ENCODE measurements around the gene TBL2. TPM values are rescaled to one million over a fixed set of nuclear protein-coding genes. Genes with fewer than 3 reads are reported as not detected.

TBL2 gene
- total and polyA plus RNA-seq, 2 of the 4 experiments (the other 2 are of a cell fraction) = 72.6 to 94.1 TPM

GRCh38 chr7:73541722-73542121 lies 36.7 kb downstream of the TBL2 start:
- H2AFZ ChIP-seq (replicated peaks; ENCODE audit: low read length, poor library complexity) = no peak overlapping the region
- no peak overlapping the region for H4K91ac ChIP-seq (ENCODE audit: insufficient read depth, low read depth, low read length)
- no peak overlapping the region for H2BK120ac ChIP-seq (ENCODE audit: low read depth, low read length)
- DNase-seq = no peak
- H3K79me1 ChIP-seq (ENCODE audit: low read depth in 1 of 2, low read length in 2 of 2) = peaks cover 48 to 70% of the 10 kb centered on the region in 2 experiments
- ChIA-PET POLR2A (ENCODE audit: unreplicated experiment) (no interaction called here), CTCF (no interaction called here)
- peaks cover 8% of the 10 kb centered on the region; the same call in 1 of the 2 replicates for H3K9me1 ChIP-seq (ENCODE audit: insufficient read depth, low read length)
- dilution Hi-C loops (cut with HindIII; ENCODE audit: low sequenced_read_pairs, unreplicated experiment) = no loop called here
- H2BK5ac ChIP-seq (ENCODE audit: low read depth, low read length, poor library complexity, severe bottlenecking) = no peak overlapping the region
- H3K9ac ChIP-seq (ENCODE audit: low read depth, low read length) = no peak overlapping the region
- H4K8ac ChIP-seq (ENCODE audit: low read depth in 2 of 2, low read length in 2 of 2) = no peak overlapping the region
- intact Hi-C loops (cut with micrococcal nuclease) = no loop called here
- ATAC-seq (ENCODE audit: low read depth) = no peak
- H2BK15ac ChIP-seq (ENCODE audit: low read depth, low read length) = no peak overlapping the region
- no peaks in the 10 kb centered on the region for H3K27me3 ChIP-seq (ENCODE audit: control insufficient read depth, insufficient read depth, low read length)
- H3K4ac ChIP-seq (ENCODE audit: low read depth, low read length) = no peak overlapping the region
- TF ChIP-seq RAD21 (IDR thresholded peaks at IDR 0.05; ENCODE audit: low read length) (no peak), ELK1 (IDR thresholded peaks at IDR 0.05; ENCODE audit: borderline replicate concordance, low read depth, low read length) (no peak), RFX5 (IDR thresholded peaks at IDR 0.05; ENCODE audit: low read depth, low read length) (no peak), MAZ (IDR thresholded peaks at IDR 0.05; ENCODE audit: borderline replicate concordance, low read depth, low read length) (no peak), POLR2A (IDR thresholded peaks at IDR 0.05; ENCODE audit: low read depth, low read length) (no peak), NFE2L2 (IDR thresholded peaks at IDR 0.05; ENCODE audit: low read depth, low read length) (no peak), CHD1 (IDR thresholded peaks at IDR 0.05; ENCODE audit: low read depth, low read length) (no peak), FOS (IDR thresholded peaks at IDR 0.05; ENCODE audit: low read depth, low read length) (no peak), RCOR1 (IDR thresholded peaks at IDR 0.05; ENCODE audit: insufficient replicate concordance, low read length) (no peak), CEBPB (IDR thresholded peaks at IDR 0.05; ENCODE audit: low read depth, low read length) (no peak), MAFK (IDR thresholded peaks at IDR 0.05; ENCODE audit: low read depth, low read length) (no peak), SMC3 (IDR thresholded peaks at IDR 0.05; ENCODE audit: low read depth, low read length) (no peak), BHLHE40 (IDR thresholded peaks at IDR 0.05; ENCODE audit: low read depth, low read length) (no peak), MXI1 (IDR thresholded peaks at IDR 0.05; ENCODE audit: borderline replicate concordance, low read depth, low read length) (no peak)
- TF ChIP-seq, protein P1, sequence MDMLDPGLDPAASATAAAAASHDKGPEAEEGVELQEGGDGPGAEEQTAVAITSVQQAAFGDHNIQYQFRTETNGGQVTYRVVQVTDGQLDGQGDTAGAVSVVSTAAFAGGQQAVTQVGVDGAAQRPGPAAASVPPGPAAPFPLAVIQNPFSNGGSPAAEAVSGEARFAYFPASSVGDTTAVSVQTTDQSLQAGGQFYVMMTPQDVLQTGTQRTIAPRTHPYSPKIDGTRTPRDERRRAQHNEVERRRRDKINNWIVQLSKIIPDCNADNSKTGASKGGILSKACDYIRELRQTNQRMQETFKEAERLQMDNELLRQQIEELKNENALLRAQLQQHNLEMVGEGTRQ (IDR thresholded peaks at IDR 0.05; ENCODE audit: low read depth, low read length) = no peak
- TF ChIP-seq, protein P2, sequence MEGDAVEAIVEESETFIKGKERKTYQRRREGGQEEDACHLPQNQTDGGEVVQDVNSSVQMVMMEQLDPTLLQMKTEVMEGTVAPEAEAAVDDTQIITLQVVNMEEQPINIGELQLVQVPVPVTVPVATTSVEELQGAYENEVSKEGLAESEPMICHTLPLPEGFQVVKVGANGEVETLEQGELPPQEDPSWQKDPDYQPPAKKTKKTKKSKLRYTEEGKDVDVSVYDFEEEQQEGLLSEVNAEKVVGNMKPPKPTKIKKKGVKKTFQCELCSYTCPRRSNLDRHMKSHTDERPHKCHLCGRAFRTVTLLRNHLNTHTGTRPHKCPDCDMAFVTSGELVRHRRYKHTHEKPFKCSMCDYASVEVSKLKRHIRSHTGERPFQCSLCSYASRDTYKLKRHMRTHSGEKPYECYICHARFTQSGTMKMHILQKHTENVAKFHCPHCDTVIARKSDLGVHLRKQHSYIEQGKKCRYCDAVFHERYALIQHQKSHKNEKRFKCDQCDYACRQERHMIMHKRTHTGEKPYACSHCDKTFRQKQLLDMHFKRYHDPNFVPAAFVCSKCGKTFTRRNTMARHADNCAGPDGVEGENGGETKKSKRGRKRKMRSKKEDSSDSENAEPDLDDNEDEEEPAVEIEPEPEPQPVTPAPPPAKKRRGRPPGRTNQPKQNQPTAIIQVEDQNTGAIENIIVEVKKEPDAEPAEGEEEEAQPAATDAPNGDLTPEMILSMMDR (conservative IDR thresholded peaks at IDR 0.05; ENCODE audit: low read depth, low read length) = no peak
- H2BK20ac ChIP-seq (ENCODE audit: low read depth, low read length) = no peak overlapping the region
- no peaks in the 10 kb centered on the region for H3K9me3 ChIP-seq (ENCODE audit: control insufficient read depth, insufficient read depth, low read length)
- no peak overlapping the region for H3K23ac ChIP-seq (ENCODE audit: low read depth, low read length)
- H3K27ac ChIP-seq (ENCODE audit: insufficient read depth, low read length) = no peak overlapping the region
- BruUV-seq (replicated peaks) = no TSS peak
- no peak overlapping the region for H2AK9ac ChIP-seq (replicated peaks; ENCODE audit: low read depth, low read length, poor library complexity)
- H3K4me3 ChIP-seq (ENCODE audit: insufficient read depth, low read depth, low read length) = no peak overlapping the region
- in situ Hi-C loops (cut with MboI; ENCODE audit: low sequenced_read_pairs) = no loop called here
- H3K4me1 ChIP-seq (ENCODE audit: control insufficient read depth, insufficient read depth, low read length) = no peaks in the 10 kb centered on the region
- H4K5ac ChIP-seq (ENCODE audit: low read depth, low read length) = no peak overlapping the region
- peaks cover 9% of the 10 kb centered on the region for H4K20me1 ChIP-seq (ENCODE audit: insufficient read depth, low read length)
- H3K56ac ChIP-seq (ENCODE audit: extremely low read depth, insufficient read depth, low read length) = no peak overlapping the region
- no peak overlapping the region for H2AK5ac ChIP-seq (ENCODE audit: low read depth, low read length)
- WGBS, 2 experiments (ENCODE audit: extremely low coverage in 2 of 2, insufficient read length in 1 of 2) = 93% methylated on average over 5 of the region's 10 CpGs; no CpG with 5 or more reads in 1 of the 2 experiments
- no peak overlapping the region for H3K14ac ChIP-seq (replicated peaks; ENCODE audit: low read depth, low read length)
- no peak overlapping the region for H3K4me2 ChIP-seq (ENCODE audit: low read depth, low read length)
- no peak overlapping the region for H3K18ac ChIP-seq (ENCODE audit: low read depth, low read length)
- peaks cover 52% of the 10 kb centered on the region for H3K36me3 ChIP-seq (ENCODE audit: control insufficient read depth, insufficient read depth, low read length)

Measured in IMR-90 (cell line).